Measurements from ENCODE around the gene TMCO1.
"Not testable (repeated sequence)": the region's sequence is repeated elsewhere in the genome, so short reads cannot be mapped to it uniquely, and the experiment has no call there.

- not testable (repeated sequence) for TF ChIP-seq POLR2A (IDR thresholded peaks at IDR 0.05; ENCODE audit: low read length); GATA1 (IDR thresholded peaks at IDR 0.05; ENCODE audit: low read depth, low read length)
These were observed 14.9 kb upstream of the TMCO1 start for GRCh38 chr1:165783519-165783918.

Measured in erythroblast (primary cell).